Astrocyte (in vitro differentiated cells and primary cell): ENCODE data around the gene NR4A3. TPM values are rescaled to one million over a fixed set of nuclear protein-coding genes. Genes with fewer than 3 reads are reported as not detected.

Source experiments
- DNase-seq: peaks from one replicate; pipeline ENCODE4 v3.0.0-alpha.2; 2010; ENCODE audit warnings: low read depth
- FAIRE-seq: peaks from 2 replicates; lab custom pipeline; 2011; peaks lifted over from hg19 to GRCh38; lab: Jason Lieb, UNC
- H2AFZ ChIP-seq: 2 replicates; pipeline ENCODE4 v1.6.0; 2012; ENCODE audit warnings: low read depth, low read length, inconsistent platforms
- H3K27ac ChIP-seq: 2 replicates; pipeline ENCODE4 v1.5.1; 2011; ENCODE audit warnings: low read depth, low read length, inconsistent platforms
- H3K27me3 ChIP-seq: 2 replicates; pipeline ENCODE4 v1.6.0; 2011; ENCODE audit warnings: low read length, inconsistent platforms; ENCODE audit not compliant: insufficient read depth
- H3K36me3 ChIP-seq: 2 replicates; pipeline ENCODE4 v1.5.1; 2011; ENCODE audit warnings: low read length, inconsistent platforms; ENCODE audit not compliant: insufficient read depth
- H3K4me1 ChIP-seq: 2 replicates; pipeline ENCODE4 v1.5.1; 2011; ENCODE audit warnings: low read length, inconsistent platforms; ENCODE audit not compliant: insufficient read depth
- H3K4me2 ChIP-seq: 2 replicates; pipeline ENCODE4 v1.6.0; 2012; ENCODE audit warnings: low read length, inconsistent platforms
- H3K4me3 ChIP-seq: 2 replicates; pipeline ENCODE4 v1.5.1; 2011; ENCODE audit warnings: low read depth, mild to moderate bottlenecking, low read length, inconsistent platforms; ENCODE audit not compliant: insufficient read depth
- H3K79me2 ChIP-seq: 2 replicates; pipeline ENCODE4 v1.6.0; 2012; ENCODE audit warnings: mild to moderate bottlenecking, low read length, inconsistent platforms; ENCODE audit not compliant: insufficient read depth
- H3K9ac ChIP-seq: 2 replicates; pipeline ENCODE4 v1.6.0; 2012; ENCODE audit warnings: mild to moderate bottlenecking, low read length, inconsistent platforms
- H3K9me3 ChIP-seq: 2 replicates; pipeline ENCODE4 v1.5.1; 2012; ENCODE audit warnings: low read depth, mild to moderate bottlenecking, low read length, inconsistent platforms; ENCODE audit not compliant: insufficient read depth
- H4K20me1 ChIP-seq: 2 replicates; pipeline ENCODE4 v1.6.0; 2012; ENCODE audit warnings: low read length, inconsistent platforms; ENCODE audit not compliant: insufficient read depth
- H3K27ac Mint-ChIP-seq: one replicate; pipeline ENCODE4 v1.8.0; 2021; ENCODE audit warnings: mild to moderate bottlenecking, mixed read lengths; ENCODE audit not compliant: unreplicated experiment
- H3K27me3 Mint-ChIP-seq: one replicate; pipeline ENCODE4 v1.8.0; 2021; ENCODE audit warnings: low read depth, mixed read lengths; ENCODE audit not compliant: unreplicated experiment
- H3K36me3 Mint-ChIP-seq: one replicate; pipeline ENCODE4 v1.8.0; 2021; ENCODE audit warnings: low read depth, mixed read lengths; ENCODE audit not compliant: unreplicated experiment
- H3K4me1 Mint-ChIP-seq: one replicate; pipeline ENCODE4 v1.8.0; 2021; ENCODE audit warnings: low read depth, mixed read lengths; ENCODE audit not compliant: unreplicated experiment
- H3K4me3 Mint-ChIP-seq: one replicate; pipeline ENCODE4 v1.8.0; 2021; ENCODE audit warnings: mild to moderate bottlenecking, moderate library complexity, mixed read lengths; ENCODE audit not compliant: unreplicated experiment
- H3K9me3 Mint-ChIP-seq: one replicate; pipeline ENCODE4 v1.8.0; 2021; ENCODE audit warnings: mild to moderate bottlenecking, mixed read lengths; ENCODE audit not compliant: unreplicated experiment
- CTCF ChIP-seq: IDR thresholded peaks from 2 replicates; pipeline ENCODE4 v1.5.1; 2011; ENCODE audit warnings: low read depth, mild to moderate bottlenecking, inconsistent platforms, low read length, moderate library complexity; ENCODE audit not compliant: insufficient read depth
- EZH2 ChIP-seq: IDR thresholded peaks from 2 replicates; pipeline ENCODE4 v1.6.1; 2012; ENCODE audit warnings: mild to moderate bottlenecking, low read length, inconsistent platforms; ENCODE audit not compliant: insufficient read depth
- total RNA-seq: library from RNA; stranded (reverse); gene quantifications from 2 replicates; pipeline ENCODE4 v1.2.1, GENCODE V29; 2021

NR4A3 gene
- total RNA-seq, 1 donor from 2014 or later = 3.6 TPM

DNA sequence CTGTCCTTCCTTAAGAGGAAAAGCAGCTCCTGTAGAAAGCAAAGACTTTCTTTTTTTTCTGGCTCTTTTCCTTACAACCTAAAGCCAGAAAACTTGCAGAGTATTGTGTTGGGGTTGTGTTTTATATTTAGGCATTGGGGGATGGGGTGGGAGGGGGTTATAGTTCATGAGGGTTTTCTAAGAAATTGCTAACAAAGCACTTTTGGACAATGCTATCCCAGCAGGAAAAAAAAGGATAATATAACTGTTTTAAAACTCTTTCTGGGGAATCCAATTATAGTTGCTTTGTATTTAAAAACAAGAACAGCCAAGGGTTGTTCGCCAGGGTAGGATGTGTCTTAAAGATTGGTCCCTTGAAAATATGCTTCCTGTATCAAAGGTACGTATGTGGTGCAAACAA lies 42.3 kb downstream of the NR4A3 start:
- no peaks in the 10 kb centered on the region for H3K36me3 Mint-ChIP-seq
- DNase-seq = no peak
- no peaks in the 10 kb centered on the region for H3K27me3 Mint-ChIP-seq
- Histone ChIP-seq H3K4me1 (no peaks in the 10 kb centered on the region), H3K4me2 (no peak overlapping the region), H3K27me3 (no peaks in the 10 kb centered on the region), H3K36me3 (no peaks in the 10 kb centered on the region), H4K20me1 (no peaks in the 10 kb centered on the region), H3K4me3 (no peak overlapping the region), H3K9ac (no peak overlapping the region), H3K9me3 (no peaks in the 10 kb centered on the region), H3K79me2 (no peaks in the 10 kb centered on the region), H3K27ac (no peak overlapping the region), H2AFZ (no peak overlapping the region)
- no peak for TF ChIP-seq EZH2
- TF ChIP-seq CTCF = no peak
- peaks cover 25% of the 10 kb centered on the region for H3K4me1 Mint-ChIP-seq
- FAIRE-seq = no peak
- no peak overlapping the region for H3K27ac Mint-ChIP-seq
- H3K4me3 Mint-ChIP-seq = no peak overlapping the region
- H3K9me3 Mint-ChIP-seq = no peaks in the 10 kb centered on the region

- no peak for DNase-seq
- Histone ChIP-seq H3K4me1 (no peaks in the 10 kb centered on the region), H3K27ac (no peak overlapping the region), H3K9ac (no peak overlapping the region), H3K36me3 (no peaks in the 10 kb centered on the region), H3K4me2 (no peak overlapping the region), H4K20me1 (no peaks in the 10 kb centered on the region), H2AFZ (no peak overlapping the region), H3K4me3 (no peak overlapping the region), H3K27me3 (no peaks in the 10 kb centered on the region), H3K79me2 (no peaks in the 10 kb centered on the region), H3K9me3 (no peaks in the 10 kb centered on the region)
- Mint-ChIP-seq H3K4me1 (peaks cover 35% of the 10 kb centered on the region), H3K9me3 (no peaks in the 10 kb centered on the region), H3K27ac (no peak overlapping the region), H3K36me3 (no peaks in the 10 kb centered on the region), H3K4me3 (no peak overlapping the region), H3K27me3 (no peaks in the 10 kb centered on the region)
- FAIRE-seq = no peak
- TF ChIP-seq EZH2 = no peak
- no peak for TF ChIP-seq CTCF
These were observed 44.7 kb downstream of the NR4A3 start for GRCh38 chr9:99866398-99866797.

- no peak overlapping the region for H3K4me3 ChIP-seq
- no peak overlapping the region for H3K4me2 ChIP-seq
- H3K4me1 ChIP-seq = no peaks in the 10 kb centered on the region
- peaks cover 35% of the 10 kb centered on the region for H3K4me1 Mint-ChIP-seq
- DNase-seq (no peak), FAIRE-seq (no peak)
- H3K36me3 ChIP-seq = no peaks in the 10 kb centered on the region
- no peak overlapping the region for H3K4me3 Mint-ChIP-seq
- H3K36me3 Mint-ChIP-seq = no peaks in the 10 kb centered on the region
- no peak overlapping the region for H3K27ac ChIP-seq
- TF ChIP-seq EZH2 = no peak
- H3K9ac ChIP-seq = no peak overlapping the region
- no peaks in the 10 kb centered on the region for H4K20me1 ChIP-seq
- H3K9me3 ChIP-seq = no peaks in the 10 kb centered on the region
- no peaks in the 10 kb centered on the region for H3K9me3 Mint-ChIP-seq
- H3K27me3 ChIP-seq = no peaks in the 10 kb centered on the region
- no peak overlapping the region for H3K27ac Mint-ChIP-seq
- H2AFZ ChIP-seq = no peak overlapping the region
- no peaks in the 10 kb centered on the region for H3K27me3 Mint-ChIP-seq
- H3K79me2 ChIP-seq = no peaks in the 10 kb centered on the region
These were observed 45.9 kb downstream of the NR4A3 start for GRCh38 chr9:99867536-99867935.
